Neural progenitor cell (in vitro differentiated cells): ENCODE data around the gene PDE8B. TPM values are rescaled to one million over a fixed set of nuclear protein-coding genes. Genes with fewer than 3 reads are reported as not detected.

Experiments used
- DNase-seq: peaks from one replicate; pipeline ENCODE4 v3.0.0-alpha.2; 2016; ENCODE audit warnings: low spot score
- H2AFZ ChIP-seq: fragments of 200-600 bp; sonication (generic); replicated peaks from 2 replicates; pipeline ENCODE4 v1.6.1; 2016; ENCODE audit warnings: antibody characterized with exemption
- H3F3A ChIP-seq: fragments of 200-600 bp; sonication (generic); 2 replicates; pipeline ENCODE4 v1.6.1; 2016; ENCODE audit warnings: antibody characterized with exemption, low read depth
- H3K27ac ChIP-seq: fragments of 200-600 bp; sonication (generic); 2 replicates; pipeline ENCODE4 v1.5.1; 2016; ENCODE audit warnings: mild to moderate bottlenecking
- H3K27me3 ChIP-seq: fragments of 200-600 bp; sonication (generic); 2 replicates; pipeline ENCODE4 v1.6.1; 2016; ENCODE audit warnings: mild to moderate bottlenecking, moderate library complexity
- H3K36me3 ChIP-seq: fragments of 200-600 bp; sonication (generic); 2 replicates; pipeline ENCODE4 v1.5.1; 2016
- H3K4me1 ChIP-seq: fragments of 200-600 bp; sonication (generic); 2 replicates; pipeline ENCODE4 v1.6.1; 2016; ENCODE audit warnings: mixed run types
- H3K4me2 ChIP-seq: fragments of 200-600 bp; sonication (generic); 2 replicates; pipeline ENCODE4 v1.6.1; 2016
- H3K4me3 ChIP-seq: fragments of 200-600 bp; sonication (generic); 2 replicates; pipeline ENCODE4 v1.5.1; 2016
- H3K79me2 ChIP-seq: fragments of 200-600 bp; sonication (generic); 2 replicates; pipeline ENCODE4 v1.6.1; 2016; ENCODE audit warnings: low read depth
- H3K9ac ChIP-seq: fragments of 200-600 bp; sonication (generic); 2 replicates; pipeline ENCODE4 v1.6.1; 2016
- H3K9me3 ChIP-seq: fragments of 200-600 bp; sonication (generic); 2 replicates; pipeline ENCODE4 v1.5.1; 2016; ENCODE audit warnings: low read depth
- H4K20me1 ChIP-seq: fragments of 200-600 bp; sonication (generic); 2 replicates; pipeline ENCODE4 v1.6.1; 2016; ENCODE audit warnings: low read depth
- H3K27ac Mint-ChIP-seq: 3 replicates; pipeline ENCODE4 v1.8.0; 2021; ENCODE audit warnings: mixed read lengths
- H3K27me3 Mint-ChIP-seq: 2 replicates; pipeline ENCODE4 v1.8.0; 2022; ENCODE audit warnings: low read depth, mild to moderate bottlenecking, inconsistent platforms, moderate library complexity, mixed read lengths; ENCODE audit not compliant: insufficient read depth
- H3K36me3 Mint-ChIP-seq: 3 replicates; pipeline ENCODE4 v1.8.0; 2021; ENCODE audit warnings: mixed read lengths
- H3K4me1 Mint-ChIP-seq: 3 replicates; pipeline ENCODE4 v1.8.0; 2021; ENCODE audit warnings: mixed read lengths
- H3K4me3 Mint-ChIP-seq: 3 replicates; pipeline ENCODE4 v1.8.0; 2021; ENCODE audit warnings: mild to moderate bottlenecking, moderate library complexity, mixed read lengths
- H3K9me3 Mint-ChIP-seq: 3 replicates; pipeline ENCODE4 v1.8.0; 2020; ENCODE audit warnings: mixed read lengths
- EZH2 ChIP-seq: fragments of 200-600 bp; sonication (generic); IDR thresholded peaks from 2 replicates; pipeline ENCODE4 v1.6.1; 2017; ENCODE audit warnings: antibody characterized with exemption, mild to moderate bottlenecking, moderate library complexity
- EZH2phosphoT487 ChIP-seq: fragments of 200-600 bp; sonication (generic); IDR thresholded peaks from 2 replicates; pipeline ENCODE4 v1.6.1; 2017; ENCODE audit warnings: antibody characterized with exemption
- total RNA-seq: library from RNA; depleted of rRNA; stranded (reverse); fragments of >200 nt; gene quantifications from 2 replicates; pipeline ENCODE4 v1.2.3, GENCODE V29; 2015; ENCODE audit warnings: low replicate concordance
- TF ChIP-seq, protein P1 (sequence below): fragments of 200-600 bp; sonication (generic); IDR thresholded peaks from 2 replicates; pipeline ENCODE4 v1.5.1; 2017; ENCODE audit warnings: antibody characterized with exemption, mild to moderate bottlenecking

PDE8B gene
- total RNA-seq, 1 donor from 2014 or later, result 4.3 TPM

DNA sequence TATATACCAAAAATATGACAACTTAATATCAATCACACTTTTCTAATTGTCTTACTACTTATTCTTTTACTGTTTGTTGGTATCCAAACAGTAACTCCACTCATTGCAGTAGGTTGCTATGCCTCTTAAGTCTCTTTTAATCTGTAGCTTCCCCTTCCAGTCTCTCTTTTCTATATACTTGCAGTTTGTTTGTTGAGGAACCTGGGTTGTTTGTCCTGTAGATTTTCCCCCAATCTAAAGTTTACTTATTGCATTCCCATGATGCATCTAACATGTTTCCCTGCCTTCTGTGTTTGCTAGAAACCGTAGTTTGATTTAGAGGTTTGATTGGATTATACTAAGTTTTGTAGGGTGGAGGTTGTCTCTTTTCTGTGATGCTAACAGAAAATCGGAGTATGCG is 10.6 kb downstream of the PDE8B start:
- Mint-ChIP-seq H3K27me3 (peaks cover 8% of the 10 kb centered on the region), H3K9me3 (no peaks in the 10 kb centered on the region), H3K27ac (no peak overlapping the region), H3K36me3 (no peaks in the 10 kb centered on the region), H3K4me1 (no peaks in the 10 kb centered on the region), H3K4me3 (no peak overlapping the region)
- Histone ChIP-seq H3K79me2 (no peaks in the 10 kb centered on the region), H3K4me3 (no peak overlapping the region), H3K27me3 (peaks cover 12% of the 10 kb centered on the region), H3K36me3 (no peaks in the 10 kb centered on the region), H4K20me1 (no peaks in the 10 kb centered on the region), H2AFZ (no peak overlapping the region), H3F3A (no peaks in the 10 kb centered on the region), H3K9ac (no peak overlapping the region), H3K4me1 (no peaks in the 10 kb centered on the region), H3K4me2 (no peak overlapping the region), H3K27ac (no peak overlapping the region), H3K9me3 (no peaks in the 10 kb centered on the region)
- TF ChIP-seq EZH2 (no peak), EZH2phosphoT487 (no peak)
- TF ChIP-seq, protein P1, sequence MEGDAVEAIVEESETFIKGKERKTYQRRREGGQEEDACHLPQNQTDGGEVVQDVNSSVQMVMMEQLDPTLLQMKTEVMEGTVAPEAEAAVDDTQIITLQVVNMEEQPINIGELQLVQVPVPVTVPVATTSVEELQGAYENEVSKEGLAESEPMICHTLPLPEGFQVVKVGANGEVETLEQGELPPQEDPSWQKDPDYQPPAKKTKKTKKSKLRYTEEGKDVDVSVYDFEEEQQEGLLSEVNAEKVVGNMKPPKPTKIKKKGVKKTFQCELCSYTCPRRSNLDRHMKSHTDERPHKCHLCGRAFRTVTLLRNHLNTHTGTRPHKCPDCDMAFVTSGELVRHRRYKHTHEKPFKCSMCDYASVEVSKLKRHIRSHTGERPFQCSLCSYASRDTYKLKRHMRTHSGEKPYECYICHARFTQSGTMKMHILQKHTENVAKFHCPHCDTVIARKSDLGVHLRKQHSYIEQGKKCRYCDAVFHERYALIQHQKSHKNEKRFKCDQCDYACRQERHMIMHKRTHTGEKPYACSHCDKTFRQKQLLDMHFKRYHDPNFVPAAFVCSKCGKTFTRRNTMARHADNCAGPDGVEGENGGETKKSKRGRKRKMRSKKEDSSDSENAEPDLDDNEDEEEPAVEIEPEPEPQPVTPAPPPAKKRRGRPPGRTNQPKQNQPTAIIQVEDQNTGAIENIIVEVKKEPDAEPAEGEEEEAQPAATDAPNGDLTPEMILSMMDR, result no peak
- no peak for DNase-seq

GRCh38 chr5:77222722-77223121 is 12.2 kb downstream of the PDE8B start:
- Mint-ChIP-seq H3K27ac (no peak overlapping the region), H3K4me1 (no peaks in the 10 kb centered on the region), H3K4me3 (no peak overlapping the region), H3K9me3 (no peaks in the 10 kb centered on the region), H3K36me3 (no peaks in the 10 kb centered on the region), H3K27me3 (peaks cover 2% of the 10 kb centered on the region)
- Histone ChIP-seq H3K9me3 (no peaks in the 10 kb centered on the region), H3K36me3 (no peaks in the 10 kb centered on the region), H2AFZ (no peak overlapping the region), H3K27me3 (peaks cover 27% of the 10 kb centered on the region), H3K4me2 (no peak overlapping the region), H3K27ac (no peak overlapping the region), H3K4me3 (no peak overlapping the region), H3K9ac (no peak overlapping the region), H4K20me1 (no peaks in the 10 kb centered on the region), H3K4me1 (no peaks in the 10 kb centered on the region), H3K79me2 (no peaks in the 10 kb centered on the region), H3F3A (no peaks in the 10 kb centered on the region)
- TF ChIP-seq, protein P1, result no peak
- TF ChIP-seq EZH2 (no peak), EZH2phosphoT487 (no peak)
- no peak for DNase-seq

DNA sequence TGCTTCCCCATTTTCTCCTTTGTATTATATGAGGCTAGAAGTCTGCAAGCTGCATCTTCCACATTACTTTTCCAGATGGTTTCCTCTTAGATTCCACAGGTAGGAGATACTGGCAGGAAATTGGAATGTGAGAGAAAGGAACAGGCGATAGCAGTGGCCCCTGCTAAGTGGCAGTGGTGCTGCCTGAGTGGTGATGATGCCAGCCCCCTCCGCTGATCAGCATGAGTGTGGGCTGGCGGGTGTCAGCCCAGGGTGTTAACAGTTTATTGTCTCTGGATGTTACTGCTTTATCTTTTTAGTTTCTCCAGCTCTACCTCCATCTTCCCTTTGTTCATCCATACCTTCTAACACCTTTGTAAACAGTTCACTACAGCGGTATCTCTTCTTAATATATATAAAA is 13.2 kb downstream of the PDE8B start:
- H3F3A ChIP-seq, result no peaks in the 10 kb centered on the region

More for the DNA sequence above, 13.2 kb downstream of the PDE8B start:
- Mint-ChIP-seq H3K36me3 (no peaks in the 10 kb centered on the region), H3K9me3 (no peaks in the 10 kb centered on the region), H3K4me3 (no peak overlapping the region), H3K27me3 (peaks cover 2% of the 10 kb centered on the region), H3K4me1 (no peaks in the 10 kb centered on the region), H3K27ac (no peak overlapping the region)
- Histone ChIP-seq H4K20me1 (no peaks in the 10 kb centered on the region), H3K4me3 (no peak overlapping the region), H3K9ac (no peak overlapping the region), H3K9me3 (no peaks in the 10 kb centered on the region), H3K27me3 (peaks cover 36% of the 10 kb centered on the region), H3K4me1 (no peaks in the 10 kb centered on the region), H3K27ac (no peak overlapping the region), H3K4me2 (no peak overlapping the region), H2AFZ (no peak overlapping the region), H3K79me2 (no peaks in the 10 kb centered on the region), H3K36me3 (no peaks in the 10 kb centered on the region)
- no peak for DNase-seq
- TF ChIP-seq EZH2phosphoT487, result no peak
- no peak for TF ChIP-seq EZH2
- TF ChIP-seq, protein P1, result no peak
